Measurements from ENCODE around the gene KCTD20.

DNA sequence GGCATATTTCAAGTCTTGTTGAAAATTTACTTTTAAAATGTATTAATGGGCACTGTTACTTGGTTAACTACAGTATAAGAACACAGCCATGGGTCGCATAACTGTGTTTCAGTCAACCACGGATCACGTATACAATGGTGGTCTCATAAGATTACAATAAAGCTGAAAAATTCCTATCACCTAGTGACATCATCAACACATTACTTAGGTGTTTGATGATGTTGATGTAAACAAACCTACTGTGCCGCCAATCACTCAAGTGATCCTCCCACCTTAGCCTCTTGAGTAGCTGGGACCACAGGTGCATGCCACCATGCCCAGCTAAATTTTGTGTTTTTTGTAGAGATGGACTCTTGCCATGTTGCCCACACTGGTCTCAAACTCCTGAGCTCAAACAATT is 38.6 kb upstream of the KCTD20 start:
- TF ChIP-seq, protein P1, sequence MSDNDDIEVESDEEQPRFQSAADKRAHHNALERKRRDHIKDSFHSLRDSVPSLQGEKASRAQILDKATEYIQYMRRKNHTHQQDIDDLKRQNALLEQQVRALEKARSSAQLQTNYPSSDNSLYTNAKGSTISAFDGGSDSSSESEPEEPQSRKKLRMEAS (IDR thresholded peaks at IDR 0.05): no peak
- no peak for TF ChIP-seq FOXM1 (IDR thresholded peaks at IDR 0.05; ENCODE audit: borderline replicate concordance, low read depth)
- TF ChIP-seq, protein P2, sequence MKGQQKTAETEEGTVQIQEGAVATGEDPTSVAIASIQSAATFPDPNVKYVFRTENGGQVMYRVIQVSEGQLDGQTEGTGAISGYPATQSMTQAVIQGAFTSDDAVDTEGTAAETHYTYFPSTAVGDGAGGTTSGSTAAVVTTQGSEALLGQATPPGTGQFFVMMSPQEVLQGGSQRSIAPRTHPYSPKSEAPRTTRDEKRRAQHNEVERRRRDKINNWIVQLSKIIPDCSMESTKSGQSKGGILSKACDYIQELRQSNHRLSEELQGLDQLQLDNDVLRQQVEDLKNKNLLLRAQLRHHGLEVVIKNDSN (IDR thresholded peaks at IDR 0.05): no peak
- no peak for TF ChIP-seq CEBPB (IDR thresholded peaks at IDR 0.05)
- no peak for TF ChIP-seq TAF1 (IDR thresholded peaks at IDR 0.05; ENCODE audit: low read depth)
- no peak for TF ChIP-seq NFIC (IDR thresholded peaks at IDR 0.05)
- TF ChIP-seq EGR1 (IDR thresholded peaks at IDR 0.05): no peak
- TF ChIP-seq, protein P3, sequence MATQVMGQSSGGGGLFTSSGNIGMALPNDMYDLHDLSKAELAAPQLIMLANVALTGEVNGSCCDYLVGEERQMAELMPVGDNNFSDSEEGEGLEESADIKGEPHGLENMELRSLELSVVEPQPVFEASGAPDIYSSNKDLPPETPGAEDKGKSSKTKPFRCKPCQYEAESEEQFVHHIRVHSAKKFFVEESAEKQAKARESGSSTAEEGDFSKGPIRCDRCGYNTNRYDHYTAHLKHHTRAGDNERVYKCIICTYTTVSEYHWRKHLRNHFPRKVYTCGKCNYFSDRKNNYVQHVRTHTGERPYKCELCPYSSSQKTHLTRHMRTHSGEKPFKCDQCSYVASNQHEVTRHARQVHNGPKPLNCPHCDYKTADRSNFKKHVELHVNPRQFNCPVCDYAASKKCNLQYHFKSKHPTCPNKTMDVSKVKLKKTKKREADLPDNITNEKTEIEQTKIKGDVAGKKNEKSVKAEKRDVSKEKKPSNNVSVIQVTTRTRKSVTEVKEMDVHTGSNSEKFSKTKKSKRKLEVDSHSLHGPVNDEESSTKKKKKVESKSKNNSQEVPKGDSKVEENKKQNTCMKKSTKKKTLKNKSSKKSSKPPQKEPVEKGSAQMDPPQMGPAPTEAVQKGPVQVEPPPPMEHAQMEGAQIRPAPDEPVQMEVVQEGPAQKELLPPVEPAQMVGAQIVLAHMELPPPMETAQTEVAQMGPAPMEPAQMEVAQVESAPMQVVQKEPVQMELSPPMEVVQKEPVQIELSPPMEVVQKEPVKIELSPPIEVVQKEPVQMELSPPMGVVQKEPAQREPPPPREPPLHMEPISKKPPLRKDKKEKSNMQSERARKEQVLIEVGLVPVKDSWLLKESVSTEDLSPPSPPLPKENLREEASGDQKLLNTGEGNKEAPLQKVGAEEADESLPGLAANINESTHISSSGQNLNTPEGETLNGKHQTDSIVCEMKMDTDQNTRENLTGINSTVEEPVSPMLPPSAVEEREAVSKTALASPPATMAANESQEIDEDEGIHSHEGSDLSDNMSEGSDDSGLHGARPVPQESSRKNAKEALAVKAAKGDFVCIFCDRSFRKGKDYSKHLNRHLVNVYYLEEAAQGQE (IDR thresholded peaks at IDR 0.05; ENCODE audit: low read depth): no peak
